Uterus (tissue), 2 donors: ENCODE data around the gene SYNGAP1.

ENCODE experiments used
- POLR2A ChIP-seq, 2 donors: fragments of 450-650 bp; IDR thresholded peaks; one replicate each; pipeline ENCODE4 v1.6.1; 2016; ENCODE audit warnings: antibody characterized with exemption in 2 of 2, mild to moderate bottlenecking in 1 of 2, moderate library complexity in 1 of 2
- TF ChIP-seq, protein P1 (sequence below), 4 experiments: fragments of 200-600 bp in 2 of 4; fragments of 450-650 bp in 2 of 4; sonication (generic) in 2 of 4; IDR thresholded peaks; one replicate each; pipeline ENCODE4 v1.5.1; 2016 to 2019; ENCODE audit warnings: antibody characterized with exemption in 4 of 4, mild to moderate bottlenecking in 2 of 4, moderate library complexity in 1 of 4

DNA sequence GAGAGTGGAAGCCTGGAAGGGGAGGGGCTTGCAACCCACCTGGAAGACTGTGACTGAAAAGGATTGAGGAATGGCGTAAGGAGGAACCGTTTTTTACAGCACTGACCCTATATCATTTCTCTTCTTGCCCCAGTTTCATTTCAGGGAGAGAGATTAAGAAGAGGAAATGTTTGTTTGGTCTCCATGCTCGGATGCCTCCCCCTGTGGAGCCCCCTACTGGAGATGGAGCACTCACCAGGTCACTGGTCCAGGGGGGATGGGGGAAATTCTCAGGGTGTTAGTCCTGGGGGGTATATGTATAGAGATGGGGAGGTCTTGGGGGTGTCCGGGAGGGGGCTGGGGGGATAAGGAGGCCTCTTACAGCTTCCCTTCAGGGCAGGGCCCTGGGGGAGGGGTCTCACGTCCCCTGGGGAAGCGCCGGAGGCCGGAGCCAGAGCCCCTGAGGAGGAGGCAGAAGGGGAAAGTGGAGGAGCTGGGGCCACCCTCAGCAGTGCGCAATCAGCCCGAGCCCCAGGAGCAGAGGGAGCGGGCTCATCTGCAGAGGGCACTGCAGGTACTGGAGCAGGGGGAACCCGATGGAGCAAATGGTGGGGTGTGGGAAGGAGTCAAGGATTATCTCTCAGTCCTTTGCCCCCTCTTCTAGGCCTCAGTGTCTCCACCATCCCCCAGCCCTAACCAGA lies 5.1 kb upstream of the SYNGAP1 start:
- TF ChIP-seq POLR2A (IDR thresholded peaks at IDR 0.05): no peak
- TF ChIP-seq, protein P1, sequence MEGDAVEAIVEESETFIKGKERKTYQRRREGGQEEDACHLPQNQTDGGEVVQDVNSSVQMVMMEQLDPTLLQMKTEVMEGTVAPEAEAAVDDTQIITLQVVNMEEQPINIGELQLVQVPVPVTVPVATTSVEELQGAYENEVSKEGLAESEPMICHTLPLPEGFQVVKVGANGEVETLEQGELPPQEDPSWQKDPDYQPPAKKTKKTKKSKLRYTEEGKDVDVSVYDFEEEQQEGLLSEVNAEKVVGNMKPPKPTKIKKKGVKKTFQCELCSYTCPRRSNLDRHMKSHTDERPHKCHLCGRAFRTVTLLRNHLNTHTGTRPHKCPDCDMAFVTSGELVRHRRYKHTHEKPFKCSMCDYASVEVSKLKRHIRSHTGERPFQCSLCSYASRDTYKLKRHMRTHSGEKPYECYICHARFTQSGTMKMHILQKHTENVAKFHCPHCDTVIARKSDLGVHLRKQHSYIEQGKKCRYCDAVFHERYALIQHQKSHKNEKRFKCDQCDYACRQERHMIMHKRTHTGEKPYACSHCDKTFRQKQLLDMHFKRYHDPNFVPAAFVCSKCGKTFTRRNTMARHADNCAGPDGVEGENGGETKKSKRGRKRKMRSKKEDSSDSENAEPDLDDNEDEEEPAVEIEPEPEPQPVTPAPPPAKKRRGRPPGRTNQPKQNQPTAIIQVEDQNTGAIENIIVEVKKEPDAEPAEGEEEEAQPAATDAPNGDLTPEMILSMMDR (IDR thresholded peaks at IDR 0.05): no peak
